Esophagus muscularis mucosa (tissue), 4 donors: ENCODE measurements around the gene JPH3. TPM values are rescaled to one million over a fixed set of nuclear protein-coding genes. Genes with fewer than 3 reads are reported as not detected.

ENCODE experiments used
- DNase-seq: peaks from one replicate; pipeline ENCODE4 v3.0.0-alpha.2; 2017; ENCODE audit errors: extremely low spot score
- H3K27ac ChIP-seq, 4 donors: fragments of 200-600 bp; sonication (generic); replicated peaks in 1 of 4; 1 replicate in 3 of 4; 2 replicates in 1 of 4; pipeline ENCODE4 v1.5.1; 2016 to 2019; ENCODE audit warnings: mild to moderate bottlenecking in 1 of 4
- H3K27me3 ChIP-seq, 4 donors: fragments of 200-600 bp; sonication (generic); one replicate each; pipeline versions ENCODE4 v1.5.1 to v1.6.0; 2016 to 2019
- H3K36me3 ChIP-seq, 4 donors: fragments of 200-600 bp; sonication (generic); one replicate each; pipeline ENCODE4 v1.5.1; 2016 to 2019
- H3K4me1 ChIP-seq, 4 donors: fragments of 200-600 bp; sonication (generic); one replicate each; pipeline ENCODE4 v1.5.1; 2016 to 2019
- H3K4me3 ChIP-seq, 4 donors: fragments of 200-600 bp; sonication (generic); 1 replicate in 2 of 4; 2 replicates in 2 of 4; pipeline ENCODE4 v1.5.1; 2016 to 2019; ENCODE audit warnings: mild to moderate bottlenecking in 4 of 4, moderate library complexity in 1 of 4
- H3K9me3 ChIP-seq, 4 donors: fragments of 200-600 bp; sonication (generic); 1 replicate in 3 of 4; 2 replicates in 1 of 4; pipeline ENCODE4 v1.5.1; 2016 to 2019
- CTCF ChIP-seq, 3 experiments: fragments of 200-600 bp in 2 of 3; fragments of 450-650 bp in 1 of 3; sonication (generic) in 2 of 3; IDR thresholded peaks; one replicate each; pipeline ENCODE4 v1.5.1; 2017 to 2019; ENCODE audit warnings: antibody characterized with exemption in 3 of 3, mild to moderate bottlenecking in 2 of 3, moderate library complexity in 1 of 3
- EP300 ChIP-seq: sonication (generic); formaldehyde crosslinking; IDR thresholded peaks from one replicate; pipeline ENCODE4 v1.6.1; 2017; ENCODE audit warnings: antibody characterized with exemption
- POLR2A ChIP-seq: fragments of 450-650 bp; IDR thresholded peaks from one replicate; pipeline ENCODE4 v1.6.1; 2017; ENCODE audit warnings: antibody characterized with exemption, moderate library complexity, mild to moderate bottlenecking, low read depth
- POLR2AphosphoS5 ChIP-seq, 2 donors: sonication (generic); formaldehyde crosslinking; IDR thresholded peaks; one replicate each; pipeline ENCODE4 v1.6.1; 2017; ENCODE audit warnings: antibody characterized with exemption in 2 of 2
- WGBS: methylation state at CpG from one replicate; pipeline ENCODE4 v1.1.5; 2018; 5-methylcytosine and 5-hydroxymethylcytosine counted together
- intact Hi-C: fragments of 100-400 bp; cut with DNase I; formaldehyde crosslinking; loops from one replicate; pipeline ENCODE4 v1.15.1; 2023
- total RNA-seq, 4 donors: library from RNA; depleted of rRNA; stranded (reverse); fragments of >200 nt; gene quantifications; one replicate each; pipeline versions ENCODE4 v1.1.0 to v1.2.1, GENCODE V29; 2016

JPH3 gene
- total RNA-seq, 4 donors from 2014 or later: 0.42 to 2.2 (median 0.54) TPM

GRCh38 chr16:87583453-87584131 lies 18.7 kb upstream of the JPH3 start:
- H3K27ac ChIP-seq: peak overlapping the region; percentile 13 to 88 (median 86)
- peaks cover 8 to 34% (median 30%) of the 10 kb centered on the region in 4 donors for H3K4me1 ChIP-seq
- intact Hi-C loops: no loop called here
- TF ChIP-seq CTCF (IDR thresholded peaks at IDR 0.05) (no peak), POLR2AphosphoS5 (IDR thresholded peaks at IDR 0.05) (no peak), EP300 (no peak), POLR2A (no peak)
- no peak for DNase-seq
- WGBS: 72% methylated on average over 17 of the region's 23 CpGs
- no peak overlapping the region for H3K4me3 ChIP-seq
- H3K27me3 ChIP-seq: peaks cover 0 to 42% (median 0%) of the 10 kb centered on the region in 4 donors
- no peaks in the 10 kb centered on the region for H3K9me3 ChIP-seq
- H3K36me3 ChIP-seq: no peaks in the 10 kb centered on the region

GRCh38 chr16:87584271-87584670 lies 18.0 kb upstream of the JPH3 start:
- Histone ChIP-seq H3K4me1 (peaks cover 13 to 40% (median 37%) of the 10 kb centered on the region in 4 donors), H3K4me3 (no peak overlapping the region), H3K27me3 (peaks cover 0 to 42% (median 0%) of the 10 kb centered on the region in 4 donors), H3K36me3 (no peaks in the 10 kb centered on the region), H3K27ac (no peak overlapping the region), H3K9me3 (no peaks in the 10 kb centered on the region)
- intact Hi-C loops: no loop called here
- no peak for DNase-seq
- 83% methylated on average over 7 of the region's 7 CpGs for WGBS
- TF ChIP-seq POLR2A: no peak
- TF ChIP-seq POLR2AphosphoS5 (IDR thresholded peaks at IDR 0.05): no peak
- TF ChIP-seq EP300: no peak
- no peak for TF ChIP-seq CTCF (IDR thresholded peaks at IDR 0.05)

- no peak for DNase-seq
- Histone ChIP-seq H3K27ac (no peak overlapping the region), H3K9me3 (no peaks in the 10 kb centered on the region), H3K4me3 (no peak overlapping the region), H3K36me3 (no peaks in the 10 kb centered on the region), H3K4me1 (peaks cover 13 to 40% (median 37%) of the 10 kb centered on the region in 4 donors), H3K27me3 (peaks cover 0 to 46% (median 0%) of the 10 kb centered on the region in 4 donors)
- no peak for TF ChIP-seq CTCF (IDR thresholded peaks at IDR 0.05)
- no peak for TF ChIP-seq POLR2AphosphoS5 (IDR thresholded peaks at IDR 0.05)
- TF ChIP-seq POLR2A: no peak
- TF ChIP-seq EP300: no peak
- intact Hi-C loops: no loop called here
- 87% methylated on average over 4 of the region's 8 CpGs for WGBS
Observed at GRCh38 chr16:87584975-87585374, 17.3 kb upstream of the JPH3 start.

DNA sequence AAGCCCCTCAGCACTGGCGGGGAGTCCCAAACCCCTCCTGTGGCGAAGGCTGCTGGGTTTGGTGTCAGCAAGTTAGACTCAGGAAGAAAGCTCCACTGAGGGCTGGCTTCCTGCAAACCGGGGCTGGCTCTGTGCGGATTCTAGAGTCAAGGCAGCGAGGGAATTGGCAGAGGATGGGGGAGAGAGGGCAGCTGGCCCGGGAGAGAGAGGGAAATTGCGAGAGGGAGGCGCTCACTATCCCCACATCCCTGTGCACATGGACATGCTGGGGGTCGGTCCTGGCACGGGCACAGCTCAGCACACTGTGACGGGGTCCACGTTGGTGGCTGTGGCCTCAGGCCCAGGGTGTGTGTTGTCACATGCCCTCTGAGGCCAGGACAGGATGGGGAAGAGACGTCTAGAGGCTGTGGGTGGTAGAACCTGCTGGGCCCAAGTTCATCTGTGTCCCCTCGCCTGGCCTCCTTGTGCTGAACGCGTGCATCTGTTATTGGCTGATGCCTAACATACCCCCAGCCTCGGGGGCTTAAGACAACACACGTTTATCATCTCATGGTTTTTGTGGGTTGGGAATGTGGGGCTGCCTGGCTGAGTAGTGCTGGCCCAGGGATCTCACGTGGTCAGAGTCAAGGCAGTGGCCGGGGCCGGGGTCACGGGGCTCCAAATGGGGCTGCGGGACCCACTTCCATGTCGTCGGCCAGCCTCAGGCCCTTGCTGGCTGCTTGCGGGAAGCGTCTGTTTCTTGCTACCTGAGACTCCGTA lies 16.7 kb upstream of the JPH3 start:
- Histone ChIP-seq H3K27me3 (peaks cover 0 to 52% (median 0%) of the 10 kb centered on the region in 4 donors), H3K36me3 (no peaks in the 10 kb centered on the region), H3K27ac (no peak overlapping the region), H3K4me3 (no peak overlapping the region), H3K4me1 (peaks cover 13 to 40% (median 37%) of the 10 kb centered on the region in 4 donors), H3K9me3 (no peaks in the 10 kb centered on the region)
- intact Hi-C loops: no loop called here
- 72% methylated on average over 20 of the region's 28 CpGs for WGBS
- no peak for TF ChIP-seq POLR2AphosphoS5 (IDR thresholded peaks at IDR 0.05)
- TF ChIP-seq POLR2A: no peak
- TF ChIP-seq CTCF (IDR thresholded peaks at IDR 0.05): no peak
- no peak for TF ChIP-seq EP300
- no peak for DNase-seq
